IgD-negative memory B cell (primary cell): ENCODE results near the gene MRTFA. TPM values are rescaled to one million over a fixed set of nuclear protein-coding genes. Genes with fewer than 3 reads are reported as not detected.

Source experiments
- H3K27ac Mint-ChIP-seq, 3 donors: one replicate each; pipeline ENCODE4 v1.8.0; 2020 to 2022; ENCODE audit warnings: mild to moderate bottlenecking in 3 of 3, mixed read lengths in 3 of 3, moderate library complexity in 1 of 3
- H3K27me3 Mint-ChIP-seq: one replicate; pipeline ENCODE4 v1.8.0; 2021; ENCODE audit warnings: mixed read lengths
- H3K36me3 Mint-ChIP-seq: one replicate; pipeline ENCODE4 v1.8.0; 2020; ENCODE audit warnings: mild to moderate bottlenecking, mixed read lengths
- H3K4me1 Mint-ChIP-seq, 3 donors: one replicate each; pipeline ENCODE4 v1.8.0; 2020 to 2022; ENCODE audit warnings: mixed read lengths in 3 of 3, mild to moderate bottlenecking in 1 of 3
- H3K4me3 Mint-ChIP-seq, 4 donors: one replicate each; pipeline ENCODE4 v1.8.0; 2020 to 2022; ENCODE audit warnings: mild to moderate bottlenecking in 4 of 4, mixed read lengths in 4 of 4, moderate library complexity in 3 of 4
- H3K9me3 Mint-ChIP-seq, 3 donors: one replicate each; pipeline ENCODE4 v1.8.0; 2020 to 2021; ENCODE audit warnings: mixed read lengths in 3 of 3, mild to moderate bottlenecking in 1 of 3
- polyA plus RNA-seq: library from polyadenylated mRNA; unstranded; fragments of 300-500 nt; fragmentation: Illumina TruSeq; gene quantifications from one replicate; pipeline ENCODE4 v1.2.3, GENCODE V29; 2021

MRTFA gene
- polyA plus RNA-seq, 1 donor from 2014 or later: 17.2 TPM

DNA sequence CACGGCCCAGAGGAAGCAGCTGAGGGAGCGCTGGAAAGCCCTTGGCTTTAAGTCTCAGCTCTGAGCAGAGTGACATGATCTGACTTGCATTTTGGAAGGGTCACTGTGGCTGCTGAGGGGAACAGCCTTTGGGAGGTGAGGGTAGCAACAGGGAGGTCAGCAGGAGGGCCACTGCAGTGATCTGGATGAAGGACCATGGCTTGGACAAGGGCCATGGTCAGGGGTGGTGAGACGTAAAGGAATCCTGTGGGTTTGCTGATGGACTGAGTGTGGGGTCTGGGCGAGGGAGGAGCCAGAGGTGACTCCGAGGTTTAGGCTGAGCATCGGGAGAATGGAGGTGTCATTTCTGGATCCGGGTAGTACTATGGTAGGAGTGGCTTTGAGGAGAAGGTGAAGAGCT lies 232.9 kb downstream of the MRTFA start:
- Mint-ChIP-seq H3K4me1 (peaks cover 36 to 40% (median 36%) of the 10 kb centered on the region in 3 donors), H3K36me3 (peaks cover 3% of the 10 kb centered on the region), H3K27me3 (peaks cover 2% of the 10 kb centered on the region), H3K9me3 (no peaks in the 10 kb centered on the region), H3K4me3 (peak overlapping the region in 3 of 4 donors; percentile 5 to 61 (median 57)), H3K27ac (peak overlapping the region; percentile 3 to 47 (median 7))

DNA sequence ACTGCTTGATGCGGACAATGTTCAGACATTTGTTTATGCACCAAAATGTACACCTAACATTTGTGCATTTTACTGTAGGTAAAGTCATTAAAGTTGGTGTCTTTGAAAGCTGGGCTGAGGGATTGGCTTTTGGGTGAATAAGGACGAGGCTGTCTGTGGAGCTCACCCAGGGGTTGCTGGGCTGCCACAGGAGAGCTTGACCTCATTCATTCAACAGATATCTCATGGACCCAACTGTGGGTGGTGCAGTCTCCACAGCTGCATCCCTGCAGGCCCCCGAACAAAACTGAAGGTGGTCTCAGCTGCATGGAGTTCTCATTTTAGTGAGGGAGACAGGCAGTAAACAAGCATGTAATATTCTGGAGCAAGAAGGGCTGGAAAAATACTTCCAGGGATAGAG lies 233.4 kb downstream of the MRTFA start:
- Mint-ChIP-seq H3K4me3 (peak overlapping the region in 1 of 4 donors; percentile 41), H3K27me3 (peaks cover 2% of the 10 kb centered on the region), H3K27ac (peak overlapping the region in 2 of 3 donors; percentile 3 to 18)

DNA sequence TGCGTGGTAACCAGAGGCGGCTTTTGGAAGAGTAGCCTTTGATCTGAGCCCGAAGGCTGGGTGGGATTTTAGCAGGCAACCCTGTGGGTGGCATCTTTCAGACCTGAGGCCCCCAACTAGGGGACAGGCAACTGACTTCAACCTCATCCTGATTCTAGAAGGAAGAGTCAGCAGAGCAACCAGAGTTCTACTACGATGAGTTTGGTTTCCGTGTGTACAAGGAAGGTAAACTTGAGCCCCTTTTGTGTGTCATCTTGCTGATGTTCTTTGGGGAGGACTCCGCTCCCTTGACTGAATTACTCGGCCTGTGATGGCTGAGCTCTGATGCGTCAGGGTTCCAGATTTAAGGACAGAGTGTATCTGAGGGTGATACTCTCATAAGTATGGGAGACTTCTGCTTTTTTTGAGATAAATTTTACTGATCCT lies 234.5 kb downstream of the MRTFA start:
- Mint-ChIP-seq H3K36me3 (peaks cover 3% of the 10 kb centered on the region), H3K27me3 (peaks cover 2% of the 10 kb centered on the region), H3K9me3 (no peaks in the 10 kb centered on the region), H3K4me1 (peaks cover 48 to 52% (median 49%) of the 10 kb centered on the region in 3 donors), H3K27ac (peak overlapping the region; percentile 68 to 90 (median 88)), H3K4me3 (peak overlapping the region in 3 of 4 donors; percentile 69 to 88 (median 72))

More for the DNA sequence above, 233.4 kb downstream of the MRTFA start:
- peaks cover 41 to 45% (median 41%) of the 10 kb centered on the region in 3 donors for H3K4me1 Mint-ChIP-seq
- no peaks in the 10 kb centered on the region for H3K9me3 Mint-ChIP-seq
- peaks cover 3% of the 10 kb centered on the region for H3K36me3 Mint-ChIP-seq

DNA sequence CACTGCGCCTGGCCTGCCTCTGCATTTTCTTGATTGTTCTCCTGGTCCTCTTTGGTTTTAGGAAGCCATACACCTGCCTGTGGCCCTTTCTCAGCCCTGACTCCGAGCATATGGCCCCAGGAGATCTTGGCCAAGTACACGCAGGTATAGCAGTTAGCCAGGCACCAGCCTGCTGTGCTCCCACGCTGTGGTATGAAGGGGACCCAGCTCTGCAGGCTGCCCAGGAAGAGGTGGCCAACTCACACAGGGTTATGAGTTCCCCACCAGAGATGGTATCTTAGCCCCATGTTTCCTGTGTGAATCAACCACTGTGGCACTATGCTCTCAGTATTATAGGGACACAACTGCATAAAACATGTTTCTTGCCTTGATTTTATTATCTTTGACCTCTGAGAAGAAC lies 235.0 kb downstream of the MRTFA start:
- Mint-ChIP-seq H3K4me1 (peaks cover 52 to 57% (median 54%) of the 10 kb centered on the region in 3 donors), H3K27ac (peak overlapping the region; percentile 68 to 90 (median 88)), H3K36me3 (peaks cover 3% of the 10 kb centered on the region), H3K9me3 (no peaks in the 10 kb centered on the region), H3K27me3 (peaks cover 2% of the 10 kb centered on the region), H3K4me3 (peak overlapping the region in 3 of 4 donors; percentile 69 to 88 (median 72))

DNA sequence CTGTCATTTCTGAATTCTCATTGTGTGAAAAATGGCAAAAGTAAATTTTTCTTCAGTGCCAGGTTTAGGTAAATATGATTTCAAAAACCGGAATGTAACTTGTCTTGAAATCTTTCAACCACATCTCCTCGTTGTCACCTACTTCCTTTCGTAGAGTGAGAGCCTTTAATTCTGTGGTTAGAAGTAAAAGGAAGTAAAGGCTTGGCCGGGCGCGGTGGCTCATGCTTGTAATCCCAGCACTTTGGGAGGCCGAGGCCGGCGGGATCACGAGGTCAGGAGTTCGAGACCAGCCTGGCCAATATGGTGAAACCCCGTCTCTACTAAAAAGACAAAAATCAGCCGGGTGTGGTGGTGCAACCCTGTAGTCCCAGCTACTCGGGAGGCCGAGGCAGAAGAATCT lies 236.4 kb downstream of the MRTFA start:
- Mint-ChIP-seq H3K4me1 (peaks cover 60 to 66% (median 61%) of the 10 kb centered on the region in 3 donors), H3K36me3 (peaks cover 6% of the 10 kb centered on the region), H3K27ac (peak overlapping the region; percentile 75 to 94 (median 90)), H3K4me3 (peak overlapping the region; percentile 59 to 96 (median 80)), H3K27me3 (peaks cover 2% of the 10 kb centered on the region), H3K9me3 (no peaks in the 10 kb centered on the region)

DNA sequence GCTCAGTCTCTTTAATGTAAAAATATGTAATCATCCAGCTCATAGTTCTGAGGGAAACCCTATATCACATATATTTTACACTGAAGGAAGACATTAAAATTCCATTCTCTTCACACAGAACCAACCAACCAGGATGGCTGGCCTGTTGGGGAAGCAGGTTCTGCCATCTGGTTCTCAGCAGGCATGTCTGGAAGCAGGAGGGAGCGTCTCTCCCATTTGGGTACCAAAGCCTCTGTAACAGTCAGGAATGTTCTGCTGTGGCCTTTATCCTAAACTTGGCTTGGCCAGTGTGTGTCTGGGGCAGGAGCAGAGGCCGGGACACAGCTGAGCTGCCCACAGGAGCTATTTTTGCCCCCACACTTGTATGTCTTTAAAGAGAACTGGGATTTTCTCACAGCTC lies 236.9 kb downstream of the MRTFA start:
- H3K4me1 Mint-ChIP-seq: peaks cover 63 to 66% (median 66%) of the 10 kb centered on the region in 3 donors

DNA sequence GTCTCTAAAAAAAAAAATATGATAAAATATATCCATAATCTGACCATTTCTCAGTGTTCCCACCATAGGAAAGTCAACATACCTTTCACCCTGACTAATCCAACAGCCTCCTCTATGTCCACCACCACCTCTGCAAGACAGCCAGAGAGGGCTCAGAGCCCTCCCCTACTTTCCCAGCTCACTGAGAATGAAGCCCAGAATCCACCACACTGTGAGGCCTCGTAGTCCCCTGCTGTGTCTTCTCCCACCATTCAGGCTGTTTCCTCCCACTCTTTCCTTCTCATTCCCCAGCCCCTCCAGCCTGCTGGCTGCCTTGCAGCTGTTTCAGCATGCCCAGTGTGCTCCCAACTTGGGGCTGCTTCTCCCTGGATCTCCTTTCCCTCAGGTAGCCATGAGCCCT lies 239.1 kb downstream of the MRTFA start:
- Mint-ChIP-seq H3K9me3 (no peaks in the 10 kb centered on the region), H3K4me1 (peaks cover 66 to 71% (median 70%) of the 10 kb centered on the region in 3 donors), H3K36me3 (peaks cover 5% of the 10 kb centered on the region), H3K27ac (peak overlapping the region in 2 of 3 donors; percentile 2 to 63), H3K27me3 (peaks cover 2% of the 10 kb centered on the region), H3K4me3 (peak overlapping the region in 2 of 4 donors; percentile 31 to 80)

More for the DNA sequence above, 236.9 kb downstream of the MRTFA start:
- peaks cover 6% of the 10 kb centered on the region for H3K36me3 Mint-ChIP-seq
- H3K27me3 Mint-ChIP-seq: peaks cover 2% of the 10 kb centered on the region
- peak overlapping the region; percentile 59 to 96 (median 80) for H3K4me3 Mint-ChIP-seq
- H3K9me3 Mint-ChIP-seq: no peaks in the 10 kb centered on the region
- H3K27ac Mint-ChIP-seq: peak overlapping the region; percentile 75 to 94 (median 90)

DNA sequence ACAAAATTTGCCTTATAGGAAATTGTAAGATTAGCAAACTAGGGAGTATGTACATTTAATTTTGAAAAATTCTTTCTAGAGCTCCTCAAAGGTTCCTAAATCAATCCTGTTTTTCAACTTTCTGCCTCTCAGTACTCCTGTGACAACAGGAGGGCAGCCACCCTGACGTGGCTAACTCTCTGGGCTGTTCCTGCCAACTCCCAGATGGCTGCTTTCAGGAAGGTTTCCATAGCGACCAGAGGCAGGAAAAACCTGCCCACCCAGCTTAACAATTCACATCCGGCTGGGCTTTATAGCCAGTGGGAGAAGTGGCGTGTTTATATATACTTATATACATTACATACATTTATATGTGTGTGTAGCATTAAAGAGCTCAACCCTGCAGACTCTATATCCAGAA lies 239.6 kb downstream of the MRTFA start:
- Mint-ChIP-seq H3K9me3 (no peaks in the 10 kb centered on the region), H3K36me3 (peaks cover 5% of the 10 kb centered on the region), H3K27me3 (peaks cover 2% of the 10 kb centered on the region), H3K27ac (peak overlapping the region in 2 of 3 donors; percentile 2 to 44), H3K4me1 (peaks cover 65 to 71% (median 68%) of the 10 kb centered on the region in 3 donors), H3K4me3 (peak overlapping the region in 2 of 4 donors; percentile 18 to 83)

DNA sequence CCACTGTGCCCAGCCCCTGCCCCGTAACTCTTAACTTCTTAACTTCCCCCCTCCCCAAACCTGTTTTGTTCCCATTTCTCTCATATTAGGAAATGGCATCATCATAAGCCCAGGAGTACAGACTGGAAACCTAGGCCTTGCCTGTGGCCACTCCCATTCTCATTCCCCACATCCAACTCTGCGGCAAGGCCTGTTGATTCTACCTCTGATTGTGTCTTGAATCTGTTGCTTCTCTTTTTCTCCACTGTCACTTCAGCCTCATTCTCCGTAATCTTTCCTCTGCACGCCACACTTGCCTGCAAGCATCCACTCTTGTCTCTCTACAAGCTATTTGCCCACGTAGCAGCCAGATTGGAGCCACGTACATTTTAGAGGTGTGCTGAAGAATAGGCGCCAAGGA lies 240.9 kb downstream of the MRTFA start:
- Mint-ChIP-seq H3K4me3 (peak overlapping the region in 2 of 4 donors; percentile 1 to 39), H3K4me1 (peaks cover 61 to 68% (median 67%) of the 10 kb centered on the region in 3 donors), H3K36me3 (peaks cover 5% of the 10 kb centered on the region), H3K27ac (peak overlapping the region in 1 of 3 donors; percentile 79), H3K9me3 (no peaks in the 10 kb centered on the region), H3K27me3 (no peaks in the 10 kb centered on the region)

DNA sequence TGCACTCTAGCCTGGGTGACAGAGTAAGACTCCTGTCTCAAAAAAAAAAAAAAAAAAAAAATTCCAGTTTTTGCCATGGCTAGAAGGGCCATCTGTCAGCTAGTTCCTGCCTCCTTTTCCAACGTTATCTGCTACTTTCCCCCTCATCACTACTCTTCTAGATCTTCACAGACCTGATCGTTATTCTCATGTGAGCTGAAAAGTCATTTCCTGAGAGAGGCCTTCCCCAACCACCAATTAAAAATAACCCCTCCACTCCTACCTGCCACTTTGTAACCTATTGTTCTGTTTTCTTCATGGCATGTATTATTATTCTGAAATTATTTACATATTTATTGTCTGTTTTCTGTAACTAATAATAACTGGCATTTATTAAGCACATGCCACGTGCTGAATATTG lies 241.9 kb downstream of the MRTFA start:
- Mint-ChIP-seq H3K27ac (peak overlapping the region in 1 of 3 donors; percentile 60), H3K4me1 (peaks cover 56 to 65% (median 62%) of the 10 kb centered on the region in 3 donors), H3K36me3 (peaks cover 5% of the 10 kb centered on the region), H3K27me3 (no peaks in the 10 kb centered on the region), H3K4me3 (peak overlapping the region in 2 of 4 donors; percentile 44 to 63), H3K9me3 (no peaks in the 10 kb centered on the region)

DNA sequence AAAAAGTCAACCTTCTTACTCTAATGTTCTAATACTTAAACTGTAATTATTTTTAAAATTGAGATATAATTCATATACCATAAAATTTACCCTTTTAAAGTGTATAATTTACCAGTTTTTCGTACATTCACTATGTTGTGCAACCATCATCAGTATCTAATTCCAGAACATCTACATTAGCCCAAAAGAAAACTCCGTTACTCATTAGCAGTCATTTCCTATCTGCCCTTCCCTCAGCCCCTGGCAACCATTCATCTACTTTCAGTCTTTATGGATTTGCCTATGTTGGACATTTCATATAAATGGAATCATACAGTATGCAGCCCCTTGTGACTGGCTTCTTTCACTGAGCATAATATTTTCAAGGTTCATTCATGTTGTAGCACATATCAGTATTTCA lies 243.9 kb downstream of the MRTFA start:
- no peak overlapping the region for H3K4me3 Mint-ChIP-seq
- peaks cover 5% of the 10 kb centered on the region for H3K36me3 Mint-ChIP-seq
- no peak overlapping the region for H3K27ac Mint-ChIP-seq
- H3K9me3 Mint-ChIP-seq: no peaks in the 10 kb centered on the region
- no peaks in the 10 kb centered on the region for H3K27me3 Mint-ChIP-seq
- H3K4me1 Mint-ChIP-seq: peaks cover 52 to 58% (median 57%) of the 10 kb centered on the region in 3 donors

DNA sequence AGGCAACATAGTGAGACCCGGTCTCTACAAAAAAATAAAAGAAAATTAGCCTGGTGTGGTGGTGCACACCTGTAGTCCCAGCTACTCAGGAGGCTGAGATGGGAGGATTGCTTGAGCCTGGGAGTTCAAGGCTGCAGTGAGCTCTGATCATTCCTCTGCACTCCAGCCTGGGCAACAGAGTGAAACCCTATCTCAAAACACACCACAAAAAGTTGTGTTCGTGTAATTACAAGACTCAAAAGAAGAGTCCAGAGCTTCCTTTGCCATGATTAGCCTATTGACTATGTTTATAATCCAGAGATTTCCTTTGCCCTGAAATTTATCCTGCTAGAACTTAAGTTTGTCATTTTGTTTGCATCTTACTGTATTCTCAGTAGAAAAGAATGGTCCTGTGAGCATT lies 245.1 kb downstream of the MRTFA start:
- H3K27me3 Mint-ChIP-seq: no peaks in the 10 kb centered on the region

DNA sequence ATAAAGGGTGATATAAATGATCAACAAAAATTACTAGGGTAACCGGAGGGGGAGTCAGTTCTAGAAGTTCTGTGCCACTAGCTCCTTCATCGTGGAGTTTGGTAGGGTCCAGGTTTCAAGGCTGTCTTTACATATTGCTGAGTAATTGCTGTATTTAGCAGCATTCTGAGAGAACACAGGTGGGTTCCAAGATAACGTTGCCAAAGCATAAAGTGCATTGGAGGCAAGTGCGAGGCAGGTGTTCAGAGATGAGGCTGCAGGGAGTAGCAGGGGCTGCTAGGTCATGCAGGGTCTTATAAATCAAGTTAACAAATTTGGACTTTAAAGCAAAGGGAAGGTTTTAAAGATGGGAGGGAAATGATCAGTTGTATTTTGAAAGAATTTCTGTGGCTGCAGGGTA lies 248.3 kb downstream of the MRTFA start:
- Mint-ChIP-seq H3K9me3 (no peaks in the 10 kb centered on the region), H3K4me1 (peaks cover 50 to 59% (median 53%) of the 10 kb centered on the region in 3 donors), H3K4me3 (peak overlapping the region in 2 of 4 donors; percentile 51 to 59), H3K27me3 (no peaks in the 10 kb centered on the region), H3K27ac (peak overlapping the region in 1 of 3 donors; percentile 21), H3K36me3 (peaks cover 2% of the 10 kb centered on the region)

More for the DNA sequence above, 245.1 kb downstream of the MRTFA start:
- Mint-ChIP-seq H3K36me3 (peaks cover 5% of the 10 kb centered on the region), H3K4me3 (no peak overlapping the region), H3K9me3 (no peaks in the 10 kb centered on the region), H3K4me1 (peaks cover 50 to 55% (median 50%) of the 10 kb centered on the region in 3 donors), H3K27ac (peak overlapping the region in 1 of 3 donors; percentile 32)

DNA sequence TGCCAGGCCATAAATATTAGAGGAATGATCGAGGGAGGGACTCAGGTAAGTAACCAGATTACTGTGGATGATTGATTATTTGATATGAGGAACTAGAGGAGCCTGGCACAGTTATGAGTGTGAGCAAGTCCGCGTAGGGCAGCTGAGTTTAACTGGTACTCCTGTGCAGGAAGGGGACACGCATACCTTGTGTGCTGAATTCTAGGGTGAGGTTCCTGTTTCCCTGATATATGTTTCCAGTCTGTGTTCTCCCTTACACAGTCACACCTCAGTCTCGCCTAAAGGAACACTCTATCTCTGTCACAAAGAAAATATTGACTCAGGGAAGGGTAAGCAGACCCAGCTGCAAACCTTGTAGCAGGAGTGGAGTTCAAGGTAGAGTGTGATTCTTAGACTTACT lies 248.8 kb downstream of the MRTFA start:
- no peaks in the 10 kb centered on the region for H3K27me3 Mint-ChIP-seq
- peak overlapping the region in 1 of 3 donors; percentile 21 for H3K27ac Mint-ChIP-seq
- peaks cover 50 to 58% (median 51%) of the 10 kb centered on the region in 3 donors for H3K4me1 Mint-ChIP-seq
- H3K9me3 Mint-ChIP-seq: no peaks in the 10 kb centered on the region
- H3K4me3 Mint-ChIP-seq: peak overlapping the region in 1 of 4 donors; percentile 59
- H3K36me3 Mint-ChIP-seq: peaks cover 2% of the 10 kb centered on the region

DNA sequence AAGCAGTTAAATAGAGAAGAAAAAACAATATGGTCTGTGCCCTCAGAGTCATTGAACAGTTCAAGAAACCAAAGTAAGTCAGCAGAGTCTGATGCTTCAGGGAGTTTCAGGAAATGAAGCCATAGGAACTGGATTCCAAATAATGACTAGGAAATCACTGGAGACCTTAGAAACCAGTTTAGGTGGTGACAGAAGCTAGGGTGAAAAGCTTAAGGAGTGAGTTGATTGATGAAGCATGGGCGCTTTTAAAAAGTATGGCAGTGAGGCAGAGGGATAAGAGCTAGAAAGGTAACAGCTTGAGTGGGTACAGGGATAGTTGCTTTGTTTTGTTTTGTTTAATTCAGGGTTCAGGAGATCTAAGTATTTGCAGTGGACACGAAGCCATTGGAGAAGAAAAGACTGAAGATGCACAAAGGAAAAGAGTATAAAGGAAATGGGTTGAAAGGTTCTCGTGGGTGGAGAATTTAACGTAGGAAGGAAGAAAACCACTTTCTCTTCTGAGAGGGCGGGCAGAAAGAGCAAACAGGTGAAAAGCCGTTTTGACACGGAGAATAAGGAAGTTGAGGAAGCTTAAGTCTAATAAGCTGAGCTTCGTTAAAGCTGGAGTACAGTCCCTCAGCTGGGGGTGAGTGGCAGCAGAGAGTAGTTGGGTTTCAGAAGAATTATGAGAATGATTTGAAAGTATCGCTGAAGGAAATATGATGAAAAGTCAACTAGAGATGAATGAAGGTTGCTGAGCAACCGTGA lies 251.3 kb downstream of the MRTFA start:
- Mint-ChIP-seq H3K27me3 (no peaks in the 10 kb centered on the region), H3K4me1 (peaks cover 39 to 55% (median 41%) of the 10 kb centered on the region in 3 donors), H3K9me3 (no peaks in the 10 kb centered on the region), H3K27ac (peak overlapping the region; percentile 36 to 95 (median 55)), H3K4me3 (peak overlapping the region; percentile 44 to 96 (median 85)), H3K36me3 (peaks cover 2% of the 10 kb centered on the region)
